AG08396 (cell line): ENCODE measurements around the gene ZNF423.

Experiments
- DNase-seq: peaks from one replicate; pipeline ENCODE4 v3.0.0; 2012; ENCODE audit warnings: low spot score, mixed read lengths

The ZNF423 gene

DNA sequence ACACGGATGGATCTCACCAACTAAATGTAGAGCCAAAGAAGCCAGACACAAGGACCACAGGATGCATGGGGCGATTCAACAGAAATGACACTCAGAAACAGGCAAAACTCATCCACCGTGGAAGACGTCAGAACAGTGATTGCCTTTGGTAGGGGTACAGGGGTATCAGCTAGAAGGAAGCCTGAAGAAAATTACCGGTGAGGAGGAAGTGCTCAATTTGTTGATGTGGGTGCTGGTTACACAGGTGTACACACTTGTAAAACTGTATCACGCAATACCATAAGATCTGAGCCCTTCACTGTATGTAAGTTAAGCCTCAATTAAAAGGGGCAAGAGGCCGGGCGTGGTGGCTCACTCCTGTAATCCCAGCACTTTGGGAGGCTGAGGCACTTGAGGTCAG, 256.2 kb downstream of the ZNF423 start:
- DNase-seq: no peak

DNA sequence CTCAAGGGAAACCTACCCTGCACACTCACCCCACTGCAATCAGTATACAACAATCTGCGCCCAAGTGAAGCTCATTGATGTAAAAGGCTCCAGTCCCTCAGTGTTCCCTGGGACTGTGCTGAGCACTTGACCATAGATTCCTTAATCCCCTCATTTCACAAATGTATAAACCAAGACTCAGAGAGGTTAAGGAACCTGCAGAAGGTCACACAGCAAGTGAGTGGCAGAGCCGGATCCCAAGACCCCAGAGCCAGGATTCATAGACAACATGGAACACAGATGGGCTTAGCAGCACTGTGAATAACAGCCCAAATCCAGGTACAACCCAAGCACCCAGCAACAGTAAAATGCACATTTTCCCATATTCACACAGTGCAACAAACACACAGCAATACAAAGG, 256.6 kb downstream of the ZNF423 start:
- no peak for DNase-seq

DNA sequence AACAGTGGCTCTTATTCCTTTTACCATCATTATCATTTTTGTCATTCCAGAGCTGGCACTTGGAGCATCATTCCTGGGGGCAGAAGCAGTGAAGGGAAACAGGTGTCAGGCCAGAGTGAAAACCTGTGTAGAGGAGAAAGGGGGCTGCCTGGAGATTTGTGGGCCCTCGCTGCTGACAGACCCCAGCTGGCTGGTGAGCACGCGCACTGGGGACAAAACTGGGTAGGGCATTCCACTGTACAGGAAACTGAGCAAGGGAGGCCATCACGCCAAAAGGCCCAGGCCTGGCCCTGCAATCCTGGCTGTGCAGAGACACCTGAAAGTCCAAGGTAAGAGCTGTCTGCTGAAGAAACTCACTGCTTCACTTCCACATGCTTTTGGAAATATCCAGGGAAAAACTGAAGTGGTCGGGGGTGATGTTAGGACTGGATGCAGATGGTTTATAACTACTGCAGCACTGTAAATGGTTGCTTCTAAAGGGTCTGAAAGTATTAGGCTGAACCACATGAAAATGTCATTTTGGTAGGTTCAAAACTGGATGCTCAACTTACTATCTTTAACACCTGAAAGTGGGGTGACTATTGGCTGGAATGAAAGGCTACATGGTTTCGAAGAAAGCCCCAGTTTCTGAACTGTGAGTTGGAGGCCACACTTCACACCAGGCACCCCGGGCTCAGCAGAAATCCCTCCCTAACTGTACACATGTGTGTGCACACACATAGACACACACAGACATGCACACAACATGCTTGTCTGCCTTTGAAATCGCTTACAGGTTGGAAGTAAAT, 257.3 kb downstream of the ZNF423 start:
- DNase-seq: no peak

DNA sequence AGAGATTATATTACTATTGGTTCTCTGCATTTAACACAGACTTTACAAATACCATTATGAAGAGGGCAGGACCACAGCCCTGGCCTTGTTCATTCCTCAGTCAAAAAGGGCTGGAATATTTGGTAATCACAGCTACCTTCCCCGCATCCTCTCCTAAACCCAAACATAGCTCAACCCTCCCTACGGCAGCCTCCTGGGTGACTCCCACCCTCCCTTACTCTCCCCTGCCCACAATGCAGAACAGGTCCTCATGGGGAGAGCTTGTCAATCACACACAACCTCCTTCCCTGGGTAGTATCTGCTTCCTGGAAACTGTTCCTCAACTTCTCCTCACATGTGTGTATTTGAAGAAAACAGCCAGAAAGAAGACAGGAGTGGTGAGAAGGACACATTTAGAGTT, 258.1 kb downstream of the ZNF423 start:
- no peak for DNase-seq

DNA sequence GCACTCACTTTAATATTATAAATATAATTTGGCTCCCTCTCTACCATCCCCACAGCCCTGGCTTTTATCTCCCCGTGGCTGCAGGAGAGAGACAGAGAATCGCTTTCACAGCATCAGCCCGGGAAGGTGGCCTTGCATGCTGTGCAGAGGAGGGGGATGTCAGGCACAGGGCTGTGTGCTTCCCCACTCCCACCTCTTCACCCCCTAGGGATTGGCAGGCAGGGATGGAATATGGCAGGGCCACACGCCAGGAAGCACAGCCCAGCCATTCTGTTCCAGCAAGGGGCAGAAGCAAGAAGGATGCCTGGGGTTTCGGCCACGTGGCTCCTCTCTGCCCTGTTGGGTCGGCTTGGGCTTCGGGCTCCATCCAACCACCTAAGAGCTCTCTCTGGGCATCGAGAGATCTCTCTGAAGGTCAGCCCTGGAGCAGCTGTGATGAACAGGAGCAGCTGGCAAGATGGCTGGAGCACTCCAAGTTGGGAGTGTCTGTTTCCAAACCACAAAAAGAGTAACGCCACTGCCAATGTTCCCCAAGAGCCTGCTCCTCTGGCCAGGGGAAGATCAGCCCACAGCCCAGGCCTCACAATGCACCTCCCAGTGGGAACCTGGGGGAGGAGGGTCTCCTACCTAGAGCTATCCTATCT, 259.1 kb downstream of the ZNF423 start:
- DNase-seq: no peak

DNA sequence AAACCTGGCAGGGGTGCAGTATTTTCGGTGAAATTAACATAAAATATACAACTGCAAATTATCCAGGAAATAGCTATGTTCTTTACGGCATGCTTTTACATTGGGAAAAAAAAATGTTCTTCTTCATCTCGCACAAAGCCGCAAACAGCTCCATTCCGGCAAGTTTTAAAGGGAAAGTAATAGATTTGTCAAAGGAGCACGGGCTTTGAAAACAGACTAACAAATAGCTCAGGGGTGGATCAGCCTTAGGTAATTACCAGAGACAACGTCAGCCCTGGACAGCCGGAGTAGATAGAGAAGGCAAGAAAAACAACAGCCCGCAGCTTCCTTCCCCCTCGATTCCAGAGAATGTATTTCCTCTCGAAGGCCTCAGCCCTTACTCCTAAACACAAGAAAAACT, 259.8 kb downstream of the ZNF423 start:
- DNase-seq: peak; percentile 27

DNA sequence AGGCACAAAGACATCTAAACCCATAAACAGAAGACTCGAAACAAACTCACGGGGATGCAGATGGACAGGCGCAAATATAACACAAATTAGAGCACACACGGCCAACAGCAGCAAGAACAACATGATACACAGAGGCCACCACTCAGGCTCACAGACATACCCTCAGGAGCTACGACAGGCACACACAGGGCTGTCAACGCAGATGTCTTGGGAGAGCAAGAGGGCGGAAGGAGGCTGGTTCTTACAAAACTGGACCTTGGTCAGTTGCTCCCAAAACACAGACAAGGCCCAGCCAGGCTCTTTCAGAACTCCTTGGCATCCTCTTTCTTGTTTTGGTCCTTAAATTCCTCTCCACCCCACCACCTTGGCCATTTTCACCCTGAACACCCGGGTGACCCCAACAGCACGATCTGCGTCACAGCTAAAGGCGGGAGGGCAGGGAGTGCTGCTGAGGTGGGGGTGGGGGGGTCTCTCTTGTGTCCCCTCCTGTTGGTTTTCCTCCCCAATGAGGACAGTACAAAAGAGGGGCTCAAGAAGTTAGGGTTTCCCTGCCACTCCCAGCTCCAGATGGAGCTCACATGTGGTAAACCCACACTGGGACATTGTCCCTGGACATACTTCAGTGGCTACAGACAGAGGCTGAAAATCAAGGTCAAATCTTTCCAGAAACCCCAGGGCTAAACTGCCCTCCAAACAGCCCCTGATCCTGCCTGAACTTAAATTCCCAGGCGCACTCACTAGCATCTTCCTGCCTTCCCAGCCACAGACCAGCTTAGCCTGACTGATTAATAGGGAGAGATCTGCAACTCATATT, 261.0 kb downstream of the ZNF423 start:
- no peak for DNase-seq

DNA sequence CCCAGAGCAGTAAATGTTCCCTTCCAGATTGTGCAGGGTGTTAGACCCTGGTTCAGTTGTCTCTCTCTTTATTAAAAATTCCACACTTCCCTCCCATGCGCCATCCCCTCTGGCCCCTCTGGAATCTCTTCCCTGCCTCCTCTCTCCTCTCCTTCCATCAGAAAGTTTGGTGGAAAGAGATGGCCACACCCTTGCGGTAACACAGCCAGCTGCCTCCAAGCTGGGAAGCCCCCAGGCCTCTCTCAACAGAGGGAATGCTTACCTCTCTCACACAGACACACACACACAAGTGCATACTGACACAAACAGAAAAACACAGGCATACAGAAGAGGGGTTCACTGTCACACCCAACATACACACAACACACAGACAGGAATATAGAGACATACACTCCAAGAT, 261.8 kb downstream of the ZNF423 start:
- no peak for DNase-seq

DNA sequence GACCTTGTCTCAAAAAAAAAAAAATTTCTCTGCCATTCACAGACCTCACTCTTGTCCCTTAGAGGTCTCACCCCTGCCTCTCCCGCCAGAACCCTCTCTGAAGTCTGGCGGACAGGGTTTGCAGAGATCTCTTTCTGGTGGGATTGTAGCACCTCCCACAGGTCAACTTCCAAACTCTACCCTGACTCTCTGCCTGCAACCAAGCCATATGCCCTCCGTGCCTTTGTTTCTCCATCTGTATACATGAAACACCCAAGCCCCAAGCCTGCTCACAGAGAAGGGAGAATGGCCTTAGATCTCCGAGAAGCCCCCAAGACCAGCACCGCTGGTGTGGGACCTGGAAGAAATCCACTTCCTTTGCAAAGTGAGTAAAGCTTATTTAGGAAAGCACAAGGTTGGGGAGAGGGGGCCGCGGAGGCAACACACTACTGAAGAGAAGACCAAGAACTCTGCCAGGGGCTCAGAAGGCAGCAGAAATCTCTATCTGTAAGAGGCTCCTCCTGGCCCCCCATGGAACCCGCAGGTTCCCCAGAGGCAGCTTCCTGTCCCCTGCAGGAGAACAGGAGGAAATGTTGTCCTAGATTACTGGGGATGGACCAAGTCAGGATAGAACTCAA, 262.4 kb downstream of the ZNF423 start:
- no peak for DNase-seq

DNA sequence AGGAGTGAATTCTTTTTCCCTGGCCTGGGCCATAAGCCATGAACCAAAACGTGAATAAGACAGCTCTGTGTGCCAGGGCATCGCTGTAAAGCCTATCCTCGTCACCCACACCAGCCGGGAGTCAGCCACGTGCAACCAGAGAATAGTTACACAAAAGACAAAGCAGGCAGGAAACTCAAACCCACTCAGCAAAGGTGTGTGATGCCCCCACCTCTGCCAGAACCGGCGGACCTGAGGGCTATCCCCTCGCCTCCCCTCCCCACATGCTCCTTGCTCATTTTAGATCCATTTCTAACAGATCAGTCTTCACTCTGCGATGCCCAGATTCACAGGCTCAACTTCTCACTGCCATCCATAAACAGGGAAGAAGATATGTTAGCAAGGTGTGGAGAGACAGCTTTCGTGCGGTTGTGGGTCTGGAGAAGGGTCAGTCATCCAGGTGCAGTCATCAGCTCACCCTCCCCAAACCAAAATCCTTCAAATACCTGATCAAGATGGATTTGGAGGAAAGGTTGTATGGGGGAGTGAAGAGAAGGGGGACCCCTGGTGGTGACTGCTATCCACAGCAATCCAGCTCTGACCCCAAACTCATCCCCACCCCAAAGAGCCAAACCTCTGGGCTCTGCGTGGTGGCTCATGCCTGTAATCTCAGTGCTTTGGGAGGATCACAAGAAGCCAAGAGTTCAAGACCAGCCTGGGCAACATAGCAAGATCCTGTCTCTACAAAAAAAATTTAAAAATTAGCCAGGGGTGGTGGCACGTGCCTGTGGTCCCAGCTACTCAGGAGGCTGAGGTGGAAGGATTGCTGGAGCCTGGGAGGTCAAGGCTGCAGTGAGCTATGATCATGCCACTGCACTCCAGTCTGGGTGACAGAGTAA, 263.1 kb downstream of the ZNF423 start:
- DNase-seq: peak; percentile 62

DNA sequence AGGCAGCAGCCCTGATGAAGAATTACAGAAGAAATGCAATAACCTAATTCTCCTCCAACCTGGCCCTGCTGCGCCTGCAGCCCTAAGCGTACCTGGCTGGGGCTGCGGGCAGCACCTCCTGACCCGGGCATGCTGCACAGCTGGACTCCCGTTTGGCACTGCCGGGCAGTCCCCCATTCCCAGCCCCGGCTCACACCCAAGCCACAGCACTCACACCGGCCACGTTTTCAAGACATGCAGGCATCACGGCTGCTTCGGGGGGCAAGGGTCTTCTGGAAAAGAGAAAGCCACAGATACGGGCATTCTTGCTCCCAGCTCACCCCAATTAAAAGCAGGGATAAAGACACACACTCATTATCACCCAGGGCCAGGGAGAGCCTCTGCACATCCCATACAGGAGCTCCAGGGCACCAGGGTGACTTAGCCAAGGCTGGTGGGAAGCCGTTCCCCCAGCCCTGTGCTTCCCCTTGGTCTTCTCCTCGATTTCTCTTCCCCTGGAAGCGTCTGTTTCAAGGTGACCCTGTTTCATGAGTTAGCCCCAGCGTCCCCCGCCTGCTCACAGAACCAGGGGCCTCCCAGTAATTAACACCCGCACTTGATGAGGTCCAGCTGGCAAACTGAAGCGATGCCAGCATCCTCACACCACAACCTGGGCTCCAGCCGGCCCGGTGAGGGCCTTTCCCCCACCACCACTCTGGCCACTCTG, 265.6 kb downstream of the ZNF423 start:
- DNase-seq: no peak

DNA sequence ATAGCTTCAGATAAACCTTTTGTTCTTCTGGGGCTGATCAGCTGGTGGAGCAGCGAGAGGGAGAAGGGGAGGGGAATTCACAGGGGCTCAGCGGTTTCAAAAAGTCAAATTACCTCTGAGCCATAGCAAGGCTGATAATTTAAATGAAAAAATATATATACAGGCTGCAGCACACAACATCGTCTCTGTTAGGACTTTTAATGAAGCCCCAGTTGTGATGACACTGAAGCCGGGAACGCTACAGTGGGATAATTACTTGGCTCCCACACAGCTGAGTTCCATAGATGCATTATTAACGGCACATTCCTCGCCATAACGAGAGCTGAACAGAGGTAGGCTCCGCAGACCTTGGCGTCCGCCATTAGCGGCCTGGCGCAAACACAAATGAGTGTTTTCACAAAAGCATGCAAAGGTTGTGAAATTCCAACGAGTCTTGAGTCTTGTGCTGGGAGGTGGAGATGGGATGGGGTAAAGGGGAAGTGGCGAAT, 266.3 kb downstream of the ZNF423 start:
- DNase-seq: no peak

DNA sequence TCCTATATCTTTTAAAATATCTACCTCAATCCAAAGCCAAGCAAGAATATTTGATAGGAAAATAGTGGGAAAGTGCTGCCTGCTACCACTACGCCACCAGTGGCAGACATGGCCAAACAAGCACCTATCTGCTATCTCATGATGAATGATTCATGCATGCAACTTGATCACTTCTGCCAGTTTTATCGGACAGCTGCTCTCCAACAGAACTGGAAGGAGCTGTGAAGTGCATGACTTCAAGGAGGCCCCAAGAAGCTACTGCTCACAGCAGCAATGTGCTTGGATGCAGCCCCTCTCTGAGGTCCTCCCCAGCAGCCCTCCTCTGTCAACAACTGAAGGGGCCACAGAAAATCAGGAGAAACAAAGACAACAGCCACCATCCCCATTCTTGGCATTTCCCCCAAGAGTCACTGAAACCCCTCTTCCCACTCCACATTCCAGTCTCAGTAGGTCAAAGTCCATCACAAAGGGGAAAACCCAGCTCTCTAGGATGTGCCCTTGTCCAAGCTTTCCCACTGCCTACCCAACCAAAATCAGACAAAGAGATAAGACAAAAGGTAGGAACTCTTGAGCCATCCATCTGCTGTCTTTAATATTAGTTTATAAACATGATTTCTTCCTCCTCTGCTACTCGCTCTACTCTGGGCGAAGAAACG, 267.1 kb downstream of the ZNF423 start:
- DNase-seq: no peak

DNA sequence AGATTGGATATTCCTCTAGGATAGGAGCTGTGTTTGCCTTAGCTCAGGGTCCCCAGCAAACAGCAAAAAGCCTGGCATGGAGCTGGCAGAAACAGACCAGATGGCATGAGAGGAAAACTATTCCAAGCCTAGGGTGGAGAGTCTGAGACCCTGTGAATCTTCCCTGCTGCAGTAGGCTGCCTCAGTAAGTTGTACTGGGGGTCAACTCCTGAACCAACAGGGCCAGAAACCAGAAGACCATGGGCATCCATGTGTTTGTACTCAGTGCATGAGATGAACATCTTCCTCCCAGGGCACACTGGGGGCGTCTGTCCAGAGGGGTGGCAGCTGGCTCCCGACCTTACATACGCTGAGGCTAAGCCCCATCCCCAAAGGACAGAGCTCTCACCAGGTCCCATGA, 267.9 kb downstream of the ZNF423 start:
- DNase-seq: no peak

DNA sequence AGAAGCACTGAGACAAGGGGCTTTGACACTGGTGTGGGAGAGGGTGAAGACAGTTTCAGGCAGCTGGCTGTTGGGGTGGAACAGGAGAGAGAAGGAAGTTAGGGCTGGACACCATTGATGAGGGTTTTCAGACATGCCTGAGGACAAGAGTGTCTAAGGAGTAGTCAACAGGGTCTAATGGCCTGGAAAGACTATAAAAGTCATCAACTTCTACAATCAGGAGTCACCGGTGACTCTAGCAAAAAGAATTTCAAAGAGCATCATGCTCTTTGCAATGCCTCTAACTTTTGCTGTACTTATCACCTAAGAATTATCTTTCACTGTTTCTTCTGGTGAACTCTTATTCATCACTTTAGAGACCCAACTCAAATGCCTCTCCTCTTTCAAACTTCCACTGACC, 268.4 kb downstream of the ZNF423 start:
- no peak for DNase-seq

DNA sequence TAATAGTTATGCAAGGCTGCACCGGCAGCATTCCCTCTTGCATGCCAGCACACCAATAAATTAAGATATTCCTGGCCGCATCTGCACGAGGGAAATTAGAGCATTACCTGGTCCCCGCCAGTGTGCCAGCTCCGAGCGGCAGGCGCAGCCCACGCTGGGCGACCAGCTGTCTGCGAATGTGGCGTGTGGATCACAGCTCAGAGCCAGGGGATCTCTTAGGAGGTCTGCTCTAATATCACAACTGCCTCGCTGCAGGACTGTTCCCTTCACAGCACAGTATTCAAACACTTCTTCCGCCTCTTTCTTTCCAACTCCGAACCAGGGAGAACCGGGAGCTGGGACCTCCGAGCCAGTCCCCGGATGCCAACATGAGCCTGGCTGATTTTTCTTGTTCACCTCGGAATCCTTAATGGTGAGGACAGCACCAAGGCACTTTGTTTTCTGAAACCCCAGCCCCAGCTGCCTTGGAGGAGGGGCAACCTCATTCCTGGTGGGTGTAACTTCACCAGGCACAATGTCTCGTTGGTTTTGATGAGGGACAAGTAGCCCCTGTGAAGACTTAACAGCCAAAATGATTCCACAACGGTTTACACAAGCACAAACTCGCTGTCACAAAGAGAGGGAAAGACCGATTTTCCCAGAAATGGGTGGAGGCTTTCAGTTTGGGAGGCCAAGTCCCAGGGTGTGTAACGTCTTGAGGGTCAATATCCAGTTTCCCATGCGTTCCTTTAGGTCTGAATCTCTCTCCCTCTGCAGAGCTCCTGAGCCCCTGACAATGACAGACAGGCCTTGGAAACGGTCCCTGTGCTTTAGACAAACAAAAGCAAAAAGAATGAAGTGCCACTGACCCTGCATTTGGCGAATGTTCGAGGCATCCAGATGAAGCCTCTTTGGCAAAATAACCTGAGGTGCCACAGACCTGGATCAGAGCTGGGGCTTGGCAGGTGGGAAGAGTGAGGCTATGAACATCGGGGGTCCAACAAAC, 269.2 kb downstream of the ZNF423 start:
- DNase-seq: no peak

DNA sequence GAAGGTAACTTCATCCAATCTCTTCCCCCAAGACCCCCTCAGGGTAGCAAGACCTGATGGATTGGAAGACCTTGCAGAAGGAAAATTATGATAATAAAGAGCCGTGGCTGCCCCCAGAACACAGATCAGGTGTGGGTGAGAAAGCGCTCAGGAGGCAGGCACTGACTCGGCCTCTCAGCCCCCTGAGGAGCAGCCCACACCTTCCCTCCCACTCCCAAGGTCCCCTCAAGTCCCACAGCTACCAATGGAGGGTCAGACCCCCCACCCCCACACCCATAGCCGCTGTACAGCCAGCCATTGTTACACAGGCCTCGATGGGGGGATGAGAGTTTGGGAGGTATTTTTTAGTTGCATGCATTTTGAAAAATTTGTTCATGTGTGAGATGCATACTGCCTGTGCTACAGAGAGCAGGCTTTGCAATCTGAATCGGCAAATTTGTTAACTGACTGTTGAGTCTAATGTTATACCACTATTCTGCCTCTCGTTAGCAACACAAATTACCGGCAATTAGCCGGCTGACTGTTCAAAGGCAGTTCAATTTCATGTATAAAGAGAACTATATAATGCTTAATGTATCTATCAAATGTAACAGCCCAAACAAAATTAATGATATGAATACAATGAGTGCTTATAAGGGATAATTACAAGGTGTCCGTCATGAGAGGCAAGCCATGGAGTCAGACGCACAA, 270.6 kb downstream of the ZNF423 start:
- DNase-seq: no peak

DNA sequence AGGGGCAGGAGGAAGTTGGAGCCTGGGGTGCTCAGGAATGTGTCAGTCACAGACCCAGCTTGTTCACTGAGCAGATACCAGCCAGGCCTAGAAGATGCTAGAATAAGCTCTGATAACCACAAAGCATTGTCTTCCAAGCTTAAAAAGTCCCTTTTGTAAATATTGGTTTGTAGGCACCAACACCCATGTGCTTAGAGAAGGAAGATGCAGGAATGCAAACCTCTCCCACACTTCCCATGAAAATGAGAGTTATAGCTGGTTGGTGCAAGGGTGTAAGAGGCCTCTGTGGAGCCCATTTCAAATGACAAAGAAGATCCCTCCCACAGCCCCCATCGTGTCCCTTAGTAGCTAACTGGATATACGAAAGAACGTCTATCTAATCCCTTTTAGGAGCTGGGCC, 272.0 kb downstream of the ZNF423 start:
- no peak for DNase-seq
